GM12872 (cell line): Measurements from ENCODE around the gene SPI1.

Experiments used
- CTCF ChIP-seq: IDR thresholded peaks from 3 replicates; pipeline ENCODE4 v1.5.1; 2011; ENCODE audit warnings: low read depth, mild to moderate bottlenecking, low read length, moderate library complexity; ENCODE audit not compliant: insufficient read depth

SPI1 gene

GRCh38 chr11:47338396-47339241 is 39.7 kb downstream of the SPI1 start:
- TF ChIP-seq CTCF, result no peak

GRCh38 chr11:47337229-47337924 is 41.0 kb downstream of the SPI1 start:
- TF ChIP-seq CTCF, result no peak

GRCh38 chr11:47336595-47336994 is 41.8 kb downstream of the SPI1 start:
- no peak for TF ChIP-seq CTCF

- no peak for TF ChIP-seq CTCF
These were observed 42.6 kb downstream of the SPI1 start for GRCh38 chr11:47335733-47336132.

GRCh38 chr11:47333886-47334443 is 44.4 kb downstream of the SPI1 start:
- TF ChIP-seq CTCF, result no peak

GRCh38 chr11:47333526-47333845 is 44.9 kb downstream of the SPI1 start:
- no peak for TF ChIP-seq CTCF

- TF ChIP-seq CTCF, result no peak
These were observed 45.4 kb downstream of the SPI1 start for GRCh38 chr11:47332791-47333525.
